Thyroid gland (tissue), 4 donors: ENCODE measurements around the gene UBE2A. TPM values are rescaled to one million over a fixed set of nuclear protein-coding genes. Genes with fewer than 3 reads are reported as not detected.

ENCODE experiments used
- DNase-seq, 2 donors: peaks; one replicate each; pipeline ENCODE4 v3.0.0-alpha.2; 2019
- H3K27ac ChIP-seq, 3 donors: fragments of 200-600 bp; sonication (generic); 1 replicate in 2 of 3; 2 replicates in 1 of 3; pipeline ENCODE4 v1.5.1; 2016 to 2019; ENCODE audit warnings: mild to moderate bottlenecking in 1 of 3, moderate library complexity in 1 of 3
- H3K27me3 ChIP-seq: fragments of 200-600 bp; sonication (generic); one replicate; pipeline ENCODE4 v1.5.1; 2019
- H3K36me3 ChIP-seq, 2 donors: fragments of 200-600 bp; sonication (generic); one replicate each; pipeline ENCODE4 v1.5.1; 2016 to 2019
- H3K4me1 ChIP-seq, 2 donors: fragments of 200-600 bp; sonication (generic); one replicate each; pipeline ENCODE4 v1.5.1; 2017 to 2019
- H3K4me3 ChIP-seq, 3 donors: fragments of 200-600 bp; sonication (generic); replicated peaks in 1 of 3; 1 replicate in 2 of 3; 2 replicates in 1 of 3; pipeline ENCODE4 v1.5.1; 2016; ENCODE audit warnings: mild to moderate bottlenecking in 1 of 3
- H3K9me3 ChIP-seq: fragments of 200-600 bp; sonication (generic); one replicate; pipeline ENCODE4 v1.5.1; 2017
- POLR2A ChIP-seq, 2 donors: fragments of 450-650 bp; IDR thresholded peaks; one replicate each; pipeline ENCODE4 v1.6.1; 2017; ENCODE audit warnings: antibody characterized with exemption in 2 of 2, mild to moderate bottlenecking in 2 of 2, moderate library complexity in 1 of 2
- WGBS, 2 donors: methylation state at CpG; one replicate each; pipeline ENCODE4 v1.1.5; 2017; 5-methylcytosine and 5-hydroxymethylcytosine counted together
- intact Hi-C: fragments of 100-400 bp; cut with DNase I; formaldehyde crosslinking; loops from one replicate; pipeline ENCODE4 v1.15.1; 2023
- total RNA-seq, 4 donors: library from RNA; depleted of rRNA; stranded (reverse); fragments of >200 nt; gene quantifications; one replicate each; pipeline ENCODE4 v1.2.3, GENCODE V29; 2016
- TF ChIP-seq, protein P1 (sequence below), 6 experiments: fragments of 200-600 bp in 3 of 6; fragments of 450-650 bp in 3 of 6; sonication (generic) in 3 of 6; IDR thresholded peaks; one replicate each; pipeline ENCODE4 v1.5.1; 2016 to 2019; ENCODE audit warnings: antibody characterized with exemption in 6 of 6, mild to moderate bottlenecking in 2 of 6, inconsistent platforms in 1 of 6, moderate library complexity in 1 of 6

The UBE2A gene
- total RNA-seq, 4 donors from 2014 or later, result 29.8 to 70.3 (median 41.3) TPM

DNA sequence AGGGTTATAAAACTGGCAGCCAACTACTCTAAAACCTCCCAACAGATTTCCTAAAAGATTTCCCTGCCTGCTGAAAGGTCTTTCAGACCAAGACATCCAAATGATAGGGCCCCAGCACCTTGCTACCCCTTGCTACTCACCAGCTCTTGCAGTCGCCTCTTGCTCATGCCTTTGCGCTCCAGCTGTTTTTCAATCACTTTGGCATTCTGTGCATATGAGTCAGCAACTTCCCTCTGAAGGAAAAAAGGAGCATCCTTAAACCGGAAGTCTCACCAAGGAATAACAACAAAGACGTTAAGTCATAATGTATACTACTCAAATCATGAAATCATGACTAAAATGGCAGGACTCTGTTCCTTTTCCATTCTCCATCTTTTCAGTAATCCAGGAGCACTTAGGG, 33.2 kb upstream of the UBE2A start:
- Histone ChIP-seq H3K4me1 (no peaks in the 10 kb centered on the region), H3K36me3 (no peaks in the 10 kb centered on the region), H3K27ac (no peak overlapping the region), H3K9me3 (no peaks in the 10 kb centered on the region), H3K4me3 (no peak overlapping the region), H3K27me3 (no peaks in the 10 kb centered on the region)
- no peak for TF ChIP-seq POLR2A (IDR thresholded peaks at IDR 0.05)
- TF ChIP-seq, protein P1, sequence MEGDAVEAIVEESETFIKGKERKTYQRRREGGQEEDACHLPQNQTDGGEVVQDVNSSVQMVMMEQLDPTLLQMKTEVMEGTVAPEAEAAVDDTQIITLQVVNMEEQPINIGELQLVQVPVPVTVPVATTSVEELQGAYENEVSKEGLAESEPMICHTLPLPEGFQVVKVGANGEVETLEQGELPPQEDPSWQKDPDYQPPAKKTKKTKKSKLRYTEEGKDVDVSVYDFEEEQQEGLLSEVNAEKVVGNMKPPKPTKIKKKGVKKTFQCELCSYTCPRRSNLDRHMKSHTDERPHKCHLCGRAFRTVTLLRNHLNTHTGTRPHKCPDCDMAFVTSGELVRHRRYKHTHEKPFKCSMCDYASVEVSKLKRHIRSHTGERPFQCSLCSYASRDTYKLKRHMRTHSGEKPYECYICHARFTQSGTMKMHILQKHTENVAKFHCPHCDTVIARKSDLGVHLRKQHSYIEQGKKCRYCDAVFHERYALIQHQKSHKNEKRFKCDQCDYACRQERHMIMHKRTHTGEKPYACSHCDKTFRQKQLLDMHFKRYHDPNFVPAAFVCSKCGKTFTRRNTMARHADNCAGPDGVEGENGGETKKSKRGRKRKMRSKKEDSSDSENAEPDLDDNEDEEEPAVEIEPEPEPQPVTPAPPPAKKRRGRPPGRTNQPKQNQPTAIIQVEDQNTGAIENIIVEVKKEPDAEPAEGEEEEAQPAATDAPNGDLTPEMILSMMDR (IDR thresholded peaks at IDR 0.05), result no peak
- 47 to 78% methylated on average over 4 of the region's 4 CpGs for WGBS, 2 donors
- intact Hi-C loops, result no loop called here
- DNase-seq, result peak; percentile 2 to 3

DNA sequence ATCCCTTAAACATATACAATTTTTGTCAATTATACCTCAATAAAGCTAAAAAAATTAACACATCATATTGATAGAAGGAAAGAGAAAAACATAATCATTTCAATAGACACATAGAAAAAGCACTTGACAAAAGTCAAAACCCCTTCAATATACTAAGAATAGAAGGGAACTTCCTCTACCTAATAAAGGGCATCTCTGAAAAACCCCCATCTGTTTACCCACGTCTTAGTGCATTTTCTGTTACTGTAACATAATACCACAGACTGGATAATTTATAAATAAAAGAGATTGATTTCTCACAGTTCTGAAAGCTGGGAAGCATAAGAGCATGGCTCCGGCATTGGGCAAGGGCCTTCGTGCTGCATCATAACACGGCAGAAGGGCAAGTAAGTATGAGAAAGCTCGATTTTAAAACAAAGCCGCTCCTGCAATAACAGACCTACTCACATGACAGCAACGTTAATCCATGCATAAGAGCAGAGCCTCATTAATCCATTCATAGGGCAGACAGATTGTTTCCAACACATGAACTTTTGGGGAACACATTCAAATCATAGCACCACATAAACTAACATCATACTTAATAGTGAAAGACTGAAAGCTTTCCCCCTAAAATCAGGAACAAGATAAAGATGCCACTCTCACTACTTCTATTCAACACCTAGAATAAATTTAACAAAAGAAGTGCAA, 24.9 kb upstream of the UBE2A start:
- intact Hi-C loops, result no loop called here
- Histone ChIP-seq H3K27ac (no peak overlapping the region), H3K36me3 (no peaks in the 10 kb centered on the region), H3K4me1 (no peaks in the 10 kb centered on the region), H3K4me3 (no peak overlapping the region), H3K27me3 (no peaks in the 10 kb centered on the region), H3K9me3 (no peaks in the 10 kb centered on the region)
- no peak for DNase-seq
- WGBS, 2 donors, result 72 to 73% methylated on average over 7 of the region's 7 CpGs
- TF ChIP-seq, protein P1 (IDR thresholded peaks at IDR 0.05), result no peak
- TF ChIP-seq POLR2A (IDR thresholded peaks at IDR 0.05), result no peak

DNA sequence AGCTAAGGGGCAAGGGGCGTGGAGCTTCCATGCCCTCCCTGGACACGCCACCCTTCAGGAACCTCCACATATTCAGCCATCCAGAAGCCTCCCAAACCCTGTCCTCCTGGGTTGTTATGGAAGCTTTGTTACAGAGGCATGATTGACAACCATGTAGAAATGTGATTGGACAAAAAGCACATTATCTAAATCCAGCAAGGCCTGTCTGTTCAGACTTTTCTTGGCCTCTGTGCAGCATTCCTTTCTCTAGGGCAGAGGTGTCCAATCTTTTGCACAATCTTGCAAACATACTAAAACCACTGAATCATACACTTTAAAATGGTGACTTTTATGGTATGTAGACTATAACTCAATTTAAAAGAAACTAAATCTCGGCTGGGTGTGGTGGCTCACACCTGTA, 21.9 kb upstream of the UBE2A start:
- no peaks in the 10 kb centered on the region for H3K9me3 ChIP-seq
- H3K27me3 ChIP-seq, result no peaks in the 10 kb centered on the region
- DNase-seq, result no peak
- WGBS, 2 donors, result 78 to 100% methylated on average over 1 of the region's 3 CpGs
- intact Hi-C loops, result no loop called here
- H3K27ac ChIP-seq, result no peak overlapping the region
- H3K36me3 ChIP-seq, result no peaks in the 10 kb centered on the region
- H3K4me3 ChIP-seq, result no peak overlapping the region
- no peaks in the 10 kb centered on the region for H3K4me1 ChIP-seq
- TF ChIP-seq POLR2A (IDR thresholded peaks at IDR 0.05), result no peak
- TF ChIP-seq, protein P1 (IDR thresholded peaks at IDR 0.05), result no peak

DNA sequence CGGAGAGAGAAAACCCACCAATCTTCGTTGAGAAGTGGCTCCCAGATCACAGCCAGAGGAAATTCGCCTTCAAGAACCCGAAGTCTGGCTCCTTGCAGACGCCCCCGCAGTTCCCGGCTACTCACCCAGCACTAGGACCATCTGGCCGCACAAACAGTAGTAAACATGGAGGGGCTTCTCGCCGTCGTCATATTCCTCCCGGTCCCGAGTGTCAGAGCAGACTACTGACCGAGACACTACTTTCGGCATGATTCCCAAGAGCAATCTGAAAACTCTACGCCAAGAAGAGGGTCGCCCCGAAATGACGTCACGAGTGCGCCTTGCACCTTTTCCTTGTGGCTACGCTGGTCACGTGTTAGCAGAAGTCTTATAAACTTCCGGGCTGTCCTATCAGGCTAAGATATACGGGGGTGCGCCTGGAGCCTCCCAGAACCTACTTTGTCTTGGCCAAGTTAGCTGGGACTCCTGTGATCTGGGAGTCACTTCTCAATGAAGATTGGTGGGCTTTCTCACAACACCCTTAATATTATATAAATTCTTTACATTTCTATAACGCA, 9.2 kb upstream of the UBE2A start, which contains the start of gene STEEP1:
Gene STEEP1, minus strand, starts transcription at position 303 of the 557 bp plus-strand sequence. Its CDS starts 54 bp downstream, at position 249.
- Histone ChIP-seq H3K36me3 (no peaks in the 10 kb centered on the region), H3K27me3 (no peaks in the 10 kb centered on the region), H3K9me3 (no peaks in the 10 kb centered on the region), H3K4me3 (peak within 1 kb of the TSS in 2 of 3 donors; percentile 37 to 51), H3K27ac (peak within 1 kb of the TSS in 1 of 3 donors; percentile 8), H3K4me1 (no peaks in the 10 kb centered on the region)
- intact Hi-C loops, result no loop called here
- 0 to 1% methylated on average over 17 to 18 of the region's 27 CpGs for WGBS, 2 donors
- TF ChIP-seq POLR2A (IDR thresholded peaks at IDR 0.05), result peak in 1 of 2 donors; percentile 51
- TF ChIP-seq, protein P1 (IDR thresholded peaks at IDR 0.05), result no peak
- peak; percentile 89 to 90 for DNase-seq

DNA sequence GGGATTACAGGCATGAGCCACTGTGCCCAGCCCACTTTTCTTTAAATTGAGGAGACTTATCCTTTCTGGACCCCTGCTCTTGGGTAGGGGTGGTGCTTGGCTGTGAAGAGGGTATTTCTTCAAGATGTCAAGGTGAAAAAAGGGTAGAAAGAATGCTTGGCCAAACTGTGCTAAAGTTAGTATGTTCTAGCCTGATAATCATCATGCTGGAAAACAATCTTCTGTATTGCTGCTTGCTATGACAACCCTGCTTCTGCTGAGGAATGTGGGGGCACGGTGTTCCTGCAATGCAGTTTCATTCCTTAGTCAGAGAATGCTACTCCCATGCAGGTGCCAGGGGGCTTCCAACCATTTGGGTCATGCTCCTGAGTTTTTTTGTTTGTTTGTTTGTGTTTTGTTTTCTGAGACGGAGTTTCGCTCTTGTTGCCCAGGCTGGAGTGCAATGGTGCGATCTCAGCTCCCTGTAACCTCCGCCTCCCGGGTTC, 4.0 kb upstream of the UBE2A start:
- H3K27ac ChIP-seq, result no peak overlapping the region
- TF ChIP-seq, protein P1 (IDR thresholded peaks at IDR 0.05), result no peak
- no peak for TF ChIP-seq POLR2A (IDR thresholded peaks at IDR 0.05)
- H3K4me1 ChIP-seq, result peaks cover 2 to 5% of the 10 kb centered on the region in 2 donors
- no peak overlapping the region for H3K4me3 ChIP-seq
- no peaks in the 10 kb centered on the region for H3K27me3 ChIP-seq
- WGBS, 2 donors, result 88 to 97% methylated on average over 6 of the region's 6 CpGs
- H3K9me3 ChIP-seq, result no peaks in the 10 kb centered on the region
- no peak for DNase-seq
- intact Hi-C loops, result no loop called here
- H3K36me3 ChIP-seq, result no peaks in the 10 kb centered on the region
